ENCODE measurements around the gene SOCS3. TPM values are rescaled to one million over a fixed set of nuclear protein-coding genes. Genes with fewer than 3 reads are reported as not detected.
A peak's percentile ranks its signal among the peaks of the same experiment; 100 is the strongest.

The SOCS3 gene
- total RNA-seq, 1 experiment from 2014 or later = 103 TPM

DNA sequence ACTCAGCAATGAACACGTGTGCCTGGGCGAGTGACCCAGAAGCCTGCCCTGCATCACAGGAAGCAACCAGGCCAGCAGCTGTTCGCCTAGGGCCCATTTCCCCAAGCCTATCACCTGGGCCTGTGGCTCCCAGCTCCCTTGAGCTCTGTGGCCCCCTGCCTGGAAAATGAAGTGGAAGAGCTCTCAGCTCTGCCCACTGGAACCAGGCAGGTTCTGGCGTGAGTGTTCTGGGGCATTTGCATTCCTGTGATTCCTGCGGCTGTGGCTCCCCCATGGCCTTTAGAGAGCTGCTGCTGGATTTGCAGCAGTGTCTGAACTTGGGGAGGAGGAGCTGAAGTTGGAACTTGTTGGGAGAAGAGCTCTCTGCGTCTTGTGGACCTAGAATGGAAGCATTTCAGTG is 41.4 kb upstream of the SOCS3 start:
- H3K27me3 ChIP-seq (ENCODE audit: low read length) = no peaks in the 10 kb centered on the region
- H4K20me1 ChIP-seq (ENCODE audit: low read length) = peaks cover 27% of the 10 kb centered on the region; the same call in 1 of the 2 replicates
- intact Hi-C loops (cut with micrococcal nuclease) = no loop called here
- peaks cover 25% of the 10 kb centered on the region for H3K4me1 ChIP-seq (ENCODE audit: insufficient read depth, low read length)
- DNase-seq = no peak
- no peaks in the 10 kb centered on the region for H3F3A ChIP-seq (ENCODE audit: low read length, unreplicated experiment)
- H3K9ac ChIP-seq (ENCODE audit: low read length) = no peak overlapping the region
- peaks cover 40% of the 10 kb centered on the region for H3K79me2 ChIP-seq (ENCODE audit: low read length)
- H3K4me3 ChIP-seq (ENCODE audit: low read length) = no peak overlapping the region
- ChIA-PET CTCF (interaction anchor here (0.5 kb wide), 1 partner anchor 175 kb away, joined by 3 read pairs; no protein-coding TSS in a partner anchor), POLR2A (ENCODE audit: unreplicated experiment) (no interaction called here)
- no TSS peak for BruUV-seq (replicated peaks)
- H3K9me2 ChIP-seq (replicated peaks; ENCODE audit: low read length) = no peaks in the 10 kb centered on the region
- H3K36me3 ChIP-seq (ENCODE audit: low read depth, low read length) = peaks cover 82% of the 10 kb centered on the region
- no peak overlapping the region for H2AFZ ChIP-seq (ENCODE audit: low read length)
- no peaks in the 10 kb centered on the region for H3K9me3 ChIP-seq (ENCODE audit: low read length)
- no peak overlapping the region for H3K4me2 ChIP-seq (ENCODE audit: low read length)
- TF ChIP-seq, protein P1, sequence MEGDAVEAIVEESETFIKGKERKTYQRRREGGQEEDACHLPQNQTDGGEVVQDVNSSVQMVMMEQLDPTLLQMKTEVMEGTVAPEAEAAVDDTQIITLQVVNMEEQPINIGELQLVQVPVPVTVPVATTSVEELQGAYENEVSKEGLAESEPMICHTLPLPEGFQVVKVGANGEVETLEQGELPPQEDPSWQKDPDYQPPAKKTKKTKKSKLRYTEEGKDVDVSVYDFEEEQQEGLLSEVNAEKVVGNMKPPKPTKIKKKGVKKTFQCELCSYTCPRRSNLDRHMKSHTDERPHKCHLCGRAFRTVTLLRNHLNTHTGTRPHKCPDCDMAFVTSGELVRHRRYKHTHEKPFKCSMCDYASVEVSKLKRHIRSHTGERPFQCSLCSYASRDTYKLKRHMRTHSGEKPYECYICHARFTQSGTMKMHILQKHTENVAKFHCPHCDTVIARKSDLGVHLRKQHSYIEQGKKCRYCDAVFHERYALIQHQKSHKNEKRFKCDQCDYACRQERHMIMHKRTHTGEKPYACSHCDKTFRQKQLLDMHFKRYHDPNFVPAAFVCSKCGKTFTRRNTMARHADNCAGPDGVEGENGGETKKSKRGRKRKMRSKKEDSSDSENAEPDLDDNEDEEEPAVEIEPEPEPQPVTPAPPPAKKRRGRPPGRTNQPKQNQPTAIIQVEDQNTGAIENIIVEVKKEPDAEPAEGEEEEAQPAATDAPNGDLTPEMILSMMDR (conservative IDR thresholded peaks at IDR 0.05; ENCODE audit: low read depth, low read length) = no peak
- TF ChIP-seq EZH2phosphoT487 (IDR thresholded peaks at IDR 0.05; ENCODE audit: borderline replicate concordance, low read length) = no peak
- no peak for ATAC-seq
- H3K27ac ChIP-seq (ENCODE audit: low read length) = no peak overlapping the region

DNA sequence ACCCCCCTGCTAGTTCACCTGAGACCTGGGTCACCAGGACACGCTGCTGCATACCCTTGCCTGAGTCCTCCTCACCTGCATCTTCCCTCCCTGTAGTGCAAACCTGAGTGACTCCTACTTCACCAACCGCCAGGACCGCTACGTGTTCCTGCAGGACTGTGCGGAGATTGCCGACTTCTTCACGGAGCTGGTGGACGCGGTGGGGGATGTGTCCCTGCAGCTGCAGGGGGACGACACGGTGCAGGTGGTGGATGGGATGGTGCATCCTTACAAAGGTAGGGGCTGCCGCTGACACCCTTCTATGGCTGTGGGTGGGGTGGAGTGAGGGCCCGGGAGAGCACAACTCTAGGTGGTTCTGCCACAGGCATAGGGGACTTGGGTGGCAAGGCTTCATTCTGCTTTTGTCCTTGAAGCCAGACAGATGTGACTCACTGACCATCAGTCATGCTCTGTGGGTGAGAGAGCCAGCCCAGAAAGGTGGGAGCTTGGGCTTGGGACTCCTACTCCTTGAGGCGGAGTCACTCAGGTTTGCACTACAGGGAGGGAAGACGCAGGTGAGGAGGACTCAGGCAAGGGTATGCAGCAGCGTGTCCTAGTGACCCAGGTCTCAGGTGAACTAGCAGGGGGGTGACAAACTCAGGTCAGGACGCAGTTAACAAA is 40.8 kb upstream of the SOCS3 start:
- no peak for TF ChIP-seq EZH2 (IDR thresholded peaks at IDR 0.05; ENCODE audit: low read length, unreplicated experiment)
- TF ChIP-seq EZH2phosphoT487 (IDR thresholded peaks at IDR 0.05; ENCODE audit: borderline replicate concordance, low read length) = no peak
- TF ChIP-seq, protein P1 (conservative IDR thresholded peaks at IDR 0.05; ENCODE audit: low read depth, low read length) = no peak
- Histone ChIP-seq H3K27me3 (ENCODE audit: low read length) (no peaks in the 10 kb centered on the region), H3K4me1 (ENCODE audit: insufficient read depth, low read length) (peaks cover 25% of the 10 kb centered on the region), H4K20me1 (ENCODE audit: low read length) (peaks cover 33% of the 10 kb centered on the region; the same call in 1 of the 2 replicates), H3F3A (ENCODE audit: low read length, unreplicated experiment) (no peaks in the 10 kb centered on the region), H3K36me3 (ENCODE audit: low read depth, low read length) (peaks cover 85% of the 10 kb centered on the region), H3K4me3 (ENCODE audit: low read length) (no peak overlapping the region), H3K27ac (ENCODE audit: low read length) (no peak overlapping the region), H3K4me2 (ENCODE audit: low read length) (no peak overlapping the region), H3K9me3 (ENCODE audit: low read length) (no peaks in the 10 kb centered on the region), H3K79me2 (ENCODE audit: low read length) (peaks cover 42% of the 10 kb centered on the region), H3K9ac (ENCODE audit: low read length) (no peak overlapping the region), H2AFZ (ENCODE audit: low read length) (no peak overlapping the region), H3K9me2 (replicated peaks; ENCODE audit: low read length) (no peaks in the 10 kb centered on the region)
- intact Hi-C loops (cut with micrococcal nuclease) = no loop called here
- no TSS peak for BruUV-seq (replicated peaks)
- CTCF ChIA-PET = no interaction called here
- peak; percentile 39; the same call in 1 of the 2 replicates for ATAC-seq
- POLR2A ChIA-PET (ENCODE audit: unreplicated experiment) = no interaction called here
- peak; percentile 51 for DNase-seq

DNA sequence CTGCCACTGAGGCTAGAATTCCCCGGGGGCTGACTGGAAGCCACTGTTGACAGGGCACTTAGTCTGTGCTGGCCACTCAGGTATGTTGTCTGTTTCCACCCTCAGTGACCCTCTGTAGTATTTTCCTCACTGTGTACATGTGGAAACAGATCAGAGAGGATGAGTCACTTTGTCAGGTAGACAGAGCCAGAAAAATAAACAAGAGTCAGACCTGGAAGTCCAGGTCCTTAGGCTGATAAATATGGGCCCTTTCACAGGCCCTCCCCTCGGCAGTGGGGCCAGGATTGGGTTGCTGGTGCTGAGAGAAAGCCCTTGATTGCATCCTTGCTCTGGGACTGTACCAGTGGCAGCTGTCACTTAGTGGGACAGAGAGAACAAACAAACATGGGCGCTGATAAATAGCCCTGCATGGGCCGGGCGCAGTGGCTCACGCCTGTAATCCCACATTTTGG is 39.8 kb upstream of the SOCS3 start:
- Histone ChIP-seq H3K9me3 (ENCODE audit: low read length) (no peaks in the 10 kb centered on the region), H3K4me2 (ENCODE audit: low read length) (no peak overlapping the region), H3F3A (ENCODE audit: low read length, unreplicated experiment) (no peaks in the 10 kb centered on the region), H3K27me3 (ENCODE audit: low read length) (no peaks in the 10 kb centered on the region), H3K4me1 (ENCODE audit: insufficient read depth, low read length) (peaks cover 25% of the 10 kb centered on the region), H4K20me1 (ENCODE audit: low read length) (peaks cover 33% of the 10 kb centered on the region; the same call in 1 of the 2 replicates), H3K27ac (ENCODE audit: low read length) (no peak overlapping the region), H3K36me3 (ENCODE audit: low read depth, low read length) (peaks cover 88% of the 10 kb centered on the region), H3K79me2 (ENCODE audit: low read length) (peaks cover 45% of the 10 kb centered on the region), H2AFZ (ENCODE audit: low read length) (no peak overlapping the region), H3K4me3 (ENCODE audit: low read length) (no peak overlapping the region), H3K9me2 (replicated peaks; ENCODE audit: low read length) (no peaks in the 10 kb centered on the region), H3K9ac (ENCODE audit: low read length) (no peak overlapping the region)
- ATAC-seq (peak; percentile 94), DNase-seq (peak; percentile 76)
- ChIA-PET POLR2A (ENCODE audit: unreplicated experiment) (no interaction called here), CTCF (no interaction called here)
- intact Hi-C loops (cut with micrococcal nuclease) = no loop called here
- no peak for TF ChIP-seq EZH2 (IDR thresholded peaks at IDR 0.05; ENCODE audit: low read length, unreplicated experiment)
- TF ChIP-seq, protein P1 (conservative IDR thresholded peaks at IDR 0.05; ENCODE audit: low read depth, low read length) = no peak
- TF ChIP-seq EZH2phosphoT487 (IDR thresholded peaks at IDR 0.05; ENCODE audit: borderline replicate concordance, low read length) = no peak
- no TSS peak for BruUV-seq (replicated peaks)

Data from PC-3 (cell line).